Glutamatergic neuron (in vitro differentiated cells): ENCODE data around the gene SLC38A8. TPM values are rescaled to one million over a fixed set of nuclear protein-coding genes. Genes with fewer than 3 reads are reported as not detected.
A peak's percentile ranks its signal among the peaks of the same experiment; 100 is the strongest.

Experiments
- DNase-seq: peaks from one replicate; pipeline ENCODE4 v3.0.0; 2022
- H3K27ac Mint-ChIP-seq: one replicate; pipeline ENCODE4 v1.8.0; 2020; ENCODE audit warnings: mild to moderate bottlenecking, mixed read lengths, inconsistent platforms; ENCODE audit not compliant: unreplicated experiment
- H3K27me3 Mint-ChIP-seq: one replicate; pipeline ENCODE4 v1.8.0; 2020; ENCODE audit warnings: mild to moderate bottlenecking, moderate library complexity, mixed read lengths, inconsistent platforms; ENCODE audit not compliant: unreplicated experiment
- H3K36me3 Mint-ChIP-seq: one replicate; pipeline ENCODE4 v1.8.0; 2020; ENCODE audit warnings: mild to moderate bottlenecking, mixed read lengths, inconsistent platforms; ENCODE audit not compliant: unreplicated experiment
- H3K4me1 Mint-ChIP-seq: one replicate; pipeline ENCODE4 v1.8.0; 2020; ENCODE audit warnings: mild to moderate bottlenecking, low read depth, mixed read lengths, inconsistent platforms; ENCODE audit not compliant: unreplicated experiment
- H3K4me3 Mint-ChIP-seq: one replicate; pipeline ENCODE4 v1.8.0; 2020; ENCODE audit warnings: mild to moderate bottlenecking, mixed read lengths, inconsistent platforms; ENCODE audit not compliant: unreplicated experiment
- H3K9me3 Mint-ChIP-seq: one replicate; pipeline ENCODE4 v1.8.0; 2020; ENCODE audit warnings: mild to moderate bottlenecking, moderate library complexity, mixed read lengths, inconsistent platforms; ENCODE audit not compliant: unreplicated experiment
- total RNA-seq: library from RNA; stranded (reverse); fragmentation: NEBNext Ultra II Directional; extraction: Animal tissue kit (Norgen Biotek cat#: 25700); gene quantifications from one replicate; pipeline ENCODE4 v1.2.1, GENCODE V29; 2021; ENCODE audit not compliant: unreplicated experiment
- TF ChIP-seq, protein P1 (sequence below): fragments of 200-600 bp; sonication (generic); IDR thresholded peaks from one replicate; pipeline ENCODE4 v1.5.0; 2021; ENCODE audit not compliant: partially characterized antibody, unreplicated experiment

Gene SLC38A8
- total RNA-seq, 1 donor from 2014 or later: not detected

DNA sequence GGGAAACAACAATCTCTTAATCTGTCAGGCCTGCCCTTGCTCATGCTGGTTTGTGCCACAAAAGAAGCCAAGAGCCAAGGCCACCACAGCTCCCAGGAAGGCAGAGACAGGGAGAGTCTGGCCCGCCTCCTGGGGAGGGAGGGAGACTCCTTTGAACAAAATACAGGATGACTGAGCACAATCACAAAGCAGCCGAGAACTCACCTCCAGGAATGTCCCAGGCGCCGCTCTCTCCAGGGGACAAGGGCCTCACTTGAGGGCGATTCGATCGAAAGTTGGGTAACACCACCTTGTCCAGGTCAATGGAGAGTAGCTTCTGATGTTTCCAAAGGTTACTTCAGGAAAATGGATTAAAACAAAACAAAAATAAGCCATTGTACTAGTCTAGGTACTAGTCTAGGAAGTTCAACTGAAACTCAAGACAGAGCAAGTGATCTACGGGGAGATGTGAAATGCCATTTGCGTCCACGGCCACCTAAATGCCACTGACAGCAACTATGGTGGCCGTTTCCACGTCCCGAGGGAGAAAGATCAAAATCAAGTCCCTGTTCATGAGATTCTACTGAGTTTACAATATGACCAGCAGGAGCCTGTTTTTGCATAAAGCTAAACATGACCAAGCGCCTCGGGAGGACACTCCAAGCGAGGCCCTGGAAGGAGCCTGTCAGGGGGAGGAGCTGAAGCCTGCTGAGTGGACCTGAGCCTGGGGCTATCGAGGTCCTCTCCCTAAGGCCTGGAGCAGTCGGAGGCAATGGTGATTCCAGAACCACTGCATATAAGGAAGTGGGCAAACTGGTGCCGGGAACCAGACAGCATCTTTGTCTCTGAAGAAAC lies 13.4 kb upstream of the SLC38A8 start:
- peaks cover 8% of the 10 kb centered on the region for H3K9me3 Mint-ChIP-seq
- TF ChIP-seq, protein P1, sequence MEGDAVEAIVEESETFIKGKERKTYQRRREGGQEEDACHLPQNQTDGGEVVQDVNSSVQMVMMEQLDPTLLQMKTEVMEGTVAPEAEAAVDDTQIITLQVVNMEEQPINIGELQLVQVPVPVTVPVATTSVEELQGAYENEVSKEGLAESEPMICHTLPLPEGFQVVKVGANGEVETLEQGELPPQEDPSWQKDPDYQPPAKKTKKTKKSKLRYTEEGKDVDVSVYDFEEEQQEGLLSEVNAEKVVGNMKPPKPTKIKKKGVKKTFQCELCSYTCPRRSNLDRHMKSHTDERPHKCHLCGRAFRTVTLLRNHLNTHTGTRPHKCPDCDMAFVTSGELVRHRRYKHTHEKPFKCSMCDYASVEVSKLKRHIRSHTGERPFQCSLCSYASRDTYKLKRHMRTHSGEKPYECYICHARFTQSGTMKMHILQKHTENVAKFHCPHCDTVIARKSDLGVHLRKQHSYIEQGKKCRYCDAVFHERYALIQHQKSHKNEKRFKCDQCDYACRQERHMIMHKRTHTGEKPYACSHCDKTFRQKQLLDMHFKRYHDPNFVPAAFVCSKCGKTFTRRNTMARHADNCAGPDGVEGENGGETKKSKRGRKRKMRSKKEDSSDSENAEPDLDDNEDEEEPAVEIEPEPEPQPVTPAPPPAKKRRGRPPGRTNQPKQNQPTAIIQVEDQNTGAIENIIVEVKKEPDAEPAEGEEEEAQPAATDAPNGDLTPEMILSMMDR: no peak
- H3K27me3 Mint-ChIP-seq: peaks cover 11% of the 10 kb centered on the region
- H3K36me3 Mint-ChIP-seq: peaks cover 21% of the 10 kb centered on the region
- H3K4me1 Mint-ChIP-seq: peaks cover 35% of the 10 kb centered on the region
- no peak for DNase-seq
- peak overlapping the region; percentile 22 for H3K4me3 Mint-ChIP-seq
- no peak overlapping the region for H3K27ac Mint-ChIP-seq

DNA sequence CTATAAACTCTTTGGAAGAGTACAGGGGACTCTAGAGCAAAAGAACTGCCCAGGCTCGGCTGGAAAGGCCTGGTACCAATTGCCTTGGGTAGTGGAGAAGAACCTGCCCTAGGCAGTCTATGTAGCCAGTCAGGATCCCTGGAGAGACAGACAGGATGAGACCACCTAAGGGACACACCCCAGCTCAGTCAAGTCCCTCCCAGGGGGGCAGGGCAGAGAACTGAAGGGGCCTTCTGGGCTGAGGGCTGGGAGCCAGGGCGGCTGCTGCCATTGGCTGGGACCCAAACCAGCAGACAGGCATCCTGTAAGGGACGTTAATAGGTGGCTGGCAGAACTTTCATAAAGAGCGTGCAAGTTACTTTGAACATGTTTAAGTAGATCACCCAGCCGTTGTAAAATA lies 12.8 kb upstream of the SLC38A8 start:
- Mint-ChIP-seq H3K4me1 (peaks cover 34% of the 10 kb centered on the region), H3K27me3 (peaks cover 13% of the 10 kb centered on the region), H3K4me3 (no peak overlapping the region), H3K27ac (no peak overlapping the region), H3K9me3 (peaks cover 7% of the 10 kb centered on the region), H3K36me3 (peaks cover 24% of the 10 kb centered on the region)
- no peak for DNase-seq
- TF ChIP-seq, protein P1: no peak

DNA sequence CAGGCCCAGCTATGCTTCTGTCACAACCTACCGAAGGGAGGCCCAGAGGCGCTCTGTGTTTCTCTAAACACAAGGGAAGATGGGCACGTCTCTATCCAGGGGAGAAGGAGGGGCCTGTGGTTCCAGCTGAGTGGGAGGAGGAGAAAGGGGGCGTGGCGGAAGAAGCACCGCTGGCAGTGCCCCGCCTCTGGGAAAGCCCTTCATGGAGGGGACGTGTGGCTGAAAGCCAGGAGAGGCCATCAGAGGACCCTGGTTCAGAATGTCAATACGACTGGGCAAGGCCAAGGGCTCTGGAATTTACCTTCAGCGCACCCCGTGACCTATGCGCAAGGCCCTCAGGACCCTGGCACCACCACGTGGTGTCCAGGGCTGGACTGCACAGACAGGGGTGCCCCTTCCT lies 12.3 kb upstream of the SLC38A8 start:
- TF ChIP-seq, protein P1: no peak
- no peak for DNase-seq
- Mint-ChIP-seq H3K4me1 (peaks cover 31% of the 10 kb centered on the region), H3K27ac (no peak overlapping the region), H3K36me3 (peaks cover 24% of the 10 kb centered on the region), H3K4me3 (no peak overlapping the region), H3K27me3 (peaks cover 13% of the 10 kb centered on the region), H3K9me3 (peaks cover 6% of the 10 kb centered on the region)

DNA sequence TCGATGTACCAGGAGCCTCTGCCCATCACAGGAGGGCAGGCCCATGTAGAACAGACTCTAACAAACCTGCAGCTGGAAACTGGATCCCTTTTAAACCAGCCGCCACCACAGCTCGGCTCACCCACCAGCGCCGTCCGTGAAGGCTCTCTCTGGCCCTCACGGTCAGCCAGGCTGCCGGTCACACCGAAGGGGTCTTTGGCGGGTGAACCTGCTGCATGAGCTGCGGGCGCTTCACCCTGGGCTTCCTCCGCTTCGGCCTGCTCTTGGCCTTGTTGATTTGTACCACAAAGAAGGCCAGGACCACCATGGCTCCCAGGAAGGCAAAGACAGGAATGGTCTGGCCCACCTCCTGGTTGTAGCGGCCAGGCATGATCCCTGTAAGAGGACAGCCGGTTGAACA lies 11.7 kb upstream of the SLC38A8 start:
- Mint-ChIP-seq H3K36me3 (peaks cover 20% of the 10 kb centered on the region), H3K27me3 (peaks cover 13% of the 10 kb centered on the region), H3K27ac (no peak overlapping the region), H3K4me1 (peaks cover 34% of the 10 kb centered on the region), H3K4me3 (no peak overlapping the region), H3K9me3 (peaks cover 7% of the 10 kb centered on the region)
- no peak for DNase-seq
- TF ChIP-seq, protein P1: no peak

DNA sequence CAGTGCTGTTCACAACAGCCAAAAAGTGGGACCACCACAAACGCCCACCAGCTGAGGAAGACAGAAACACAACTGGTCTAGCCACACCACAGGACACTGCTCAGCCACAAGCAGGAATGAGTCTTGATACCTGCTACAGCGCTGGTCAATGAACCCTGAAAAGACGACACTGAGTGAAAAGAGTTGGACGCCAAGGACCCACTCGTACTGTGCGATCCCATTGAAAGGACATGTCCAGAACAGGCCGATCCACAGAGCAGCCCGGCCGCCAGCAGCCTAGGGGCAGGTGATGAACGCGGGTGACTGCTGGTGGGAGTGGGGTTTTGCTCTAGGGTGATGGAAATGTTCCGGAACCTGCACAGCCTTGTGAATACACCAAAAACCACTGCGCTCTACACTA lies 10.6 kb upstream of the SLC38A8 start:
- Mint-ChIP-seq H3K9me3 (peaks cover 8% of the 10 kb centered on the region), H3K36me3 (peaks cover 20% of the 10 kb centered on the region), H3K27me3 (peaks cover 12% of the 10 kb centered on the region), H3K4me3 (no peak overlapping the region), H3K4me1 (peaks cover 32% of the 10 kb centered on the region), H3K27ac (peak overlapping the region; percentile 87)
- DNase-seq: no peak
- TF ChIP-seq, protein P1: no peak
